ENCODE results near the gene EPX.

Gene EPX

DNA sequence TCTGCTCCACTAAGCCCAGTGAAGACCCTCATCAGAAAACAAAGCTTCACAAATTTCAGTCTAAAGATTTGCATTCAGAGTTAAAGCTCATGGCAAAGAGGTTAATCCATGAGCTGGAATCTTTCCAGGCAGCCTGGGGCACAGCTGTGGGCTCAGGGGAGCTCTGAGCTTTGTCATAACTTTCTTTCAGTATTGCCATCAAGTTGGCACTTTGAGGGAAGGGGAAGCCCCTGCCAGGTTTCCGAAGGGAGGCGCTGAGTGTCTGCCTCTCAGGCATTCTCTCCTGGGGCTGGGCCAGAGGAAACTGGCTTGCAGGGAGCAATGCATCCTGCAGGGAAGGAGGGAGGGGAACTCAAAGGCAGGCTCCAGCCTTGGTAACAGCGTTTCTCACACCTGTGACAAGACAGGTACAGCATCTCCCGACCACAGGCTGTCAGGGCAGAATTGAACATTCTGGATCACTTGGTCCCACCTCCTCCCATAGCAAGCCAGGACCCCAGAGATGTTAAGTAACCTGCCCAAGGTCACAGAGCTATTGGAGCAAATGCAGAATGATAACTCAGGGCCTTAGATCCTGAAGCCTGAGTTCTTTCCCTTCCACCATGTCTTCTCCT lies 49.8 kb downstream of the EPX start:
- no peak overlapping the region for H3K4me3 ChIP-seq (ENCODE audit: low read depth, low read length)
- TF ChIP-seq, protein P1, sequence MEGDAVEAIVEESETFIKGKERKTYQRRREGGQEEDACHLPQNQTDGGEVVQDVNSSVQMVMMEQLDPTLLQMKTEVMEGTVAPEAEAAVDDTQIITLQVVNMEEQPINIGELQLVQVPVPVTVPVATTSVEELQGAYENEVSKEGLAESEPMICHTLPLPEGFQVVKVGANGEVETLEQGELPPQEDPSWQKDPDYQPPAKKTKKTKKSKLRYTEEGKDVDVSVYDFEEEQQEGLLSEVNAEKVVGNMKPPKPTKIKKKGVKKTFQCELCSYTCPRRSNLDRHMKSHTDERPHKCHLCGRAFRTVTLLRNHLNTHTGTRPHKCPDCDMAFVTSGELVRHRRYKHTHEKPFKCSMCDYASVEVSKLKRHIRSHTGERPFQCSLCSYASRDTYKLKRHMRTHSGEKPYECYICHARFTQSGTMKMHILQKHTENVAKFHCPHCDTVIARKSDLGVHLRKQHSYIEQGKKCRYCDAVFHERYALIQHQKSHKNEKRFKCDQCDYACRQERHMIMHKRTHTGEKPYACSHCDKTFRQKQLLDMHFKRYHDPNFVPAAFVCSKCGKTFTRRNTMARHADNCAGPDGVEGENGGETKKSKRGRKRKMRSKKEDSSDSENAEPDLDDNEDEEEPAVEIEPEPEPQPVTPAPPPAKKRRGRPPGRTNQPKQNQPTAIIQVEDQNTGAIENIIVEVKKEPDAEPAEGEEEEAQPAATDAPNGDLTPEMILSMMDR (IDR thresholded peaks at IDR 0.05; ENCODE audit: insufficient read depth, low read length, missing control alignments), result no peak
- ChIA-PET POLR2A (no interaction called here), CTCF (interaction anchor here (1.1 kb wide), 1 partner anchor 8 kb away, joined by 3 read pairs; no protein-coding TSS in a partner anchor)
- no peak for DNase-seq (ENCODE audit: low read depth, low spot score)

- no peak for DNase-seq (ENCODE audit: low read depth, low spot score)
- H3K4me3 ChIP-seq (ENCODE audit: low read depth, low read length), result no peak overlapping the region
- TF ChIP-seq, protein P1 (IDR thresholded peaks at IDR 0.05; ENCODE audit: insufficient read depth, low read length, missing control alignments), result no peak
- ChIA-PET POLR2A (interaction anchor here (0.6 kb wide), 1 partner anchor 350 kb away, joined by 3 read pairs; no protein-coding TSS in a partner anchor), CTCF (no interaction called here)
Measured at GRCh38 chr17:58244963-58245362, 52.4 kb downstream of the EPX start.

- no peak overlapping the region for H3K4me3 ChIP-seq (ENCODE audit: low read depth, low read length)
- TF ChIP-seq, protein P1 (IDR thresholded peaks at IDR 0.05; ENCODE audit: insufficient read depth, low read length, missing control alignments), result no peak
- CTCF ChIA-PET, result interaction anchor here (6.4 kb wide), 1 partner anchor 9 kb away, joined by 72 read pairs; the partner anchor contains the start of gene LPO
- DNase-seq (ENCODE audit: low read depth, low spot score), result no peak
- POLR2A ChIA-PET, result interaction anchor here (0.6 kb wide), 1 partner anchor 350 kb away, joined by 3 read pairs; no protein-coding TSS in a partner anchor
Measured at GRCh38 chr17:58245428-58246103, 53.0 kb downstream of the EPX start.

DNA sequence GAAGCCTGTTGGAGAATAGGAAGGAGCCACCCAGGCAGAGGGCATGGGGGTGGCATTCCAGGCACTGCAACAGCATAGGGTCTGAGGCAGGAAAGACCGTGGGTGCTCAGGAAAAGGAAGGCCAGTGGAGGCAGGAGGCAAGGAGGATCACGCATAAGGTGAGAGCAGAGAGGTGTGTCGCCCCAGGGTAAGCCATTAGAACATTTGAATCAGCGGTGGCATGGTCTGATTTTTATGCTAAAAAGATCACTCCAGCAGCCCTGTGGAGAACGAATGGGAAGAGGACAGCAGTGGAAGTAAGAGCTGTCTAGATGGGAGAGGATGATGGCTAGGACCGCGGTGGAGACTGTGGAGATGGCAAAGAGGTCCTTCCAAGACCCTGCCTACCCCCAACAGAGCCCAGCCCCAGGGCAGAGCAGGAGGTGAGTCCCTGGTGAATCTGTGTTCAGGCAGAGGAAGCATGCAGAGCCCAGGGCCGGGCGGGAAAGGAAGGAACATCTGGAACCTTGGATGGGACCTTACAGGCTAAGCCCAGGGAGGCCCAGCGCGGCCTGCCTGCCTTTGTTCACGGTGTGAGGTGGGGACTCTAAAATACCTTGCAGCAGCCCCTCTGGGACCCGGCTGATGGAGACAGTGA lies 53.7 kb downstream of the EPX start:
- H3K4me3 ChIP-seq (ENCODE audit: low read depth, low read length), result no peak overlapping the region
- DNase-seq (ENCODE audit: low read depth, low spot score), result no peak
- TF ChIP-seq, protein P1 (IDR thresholded peaks at IDR 0.05; ENCODE audit: insufficient read depth, low read length, missing control alignments), result no peak
- ChIA-PET CTCF (interaction anchor here (6.4 kb wide), 1 partner anchor 9 kb away, joined by 72 read pairs; the partner anchor contains the start of gene LPO), POLR2A (no interaction called here)

- TF ChIP-seq, protein P1 (IDR thresholded peaks at IDR 0.05; ENCODE audit: insufficient read depth, low read length, missing control alignments), result no peak
- ChIA-PET POLR2A (no interaction called here), CTCF (interaction anchor here (6.4 kb wide), 1 partner anchor 10 kb away, joined by 72 read pairs; the partner anchor contains the start of gene LPO)
- no peak for DNase-seq (ENCODE audit: low read depth, low spot score)
- H3K4me3 ChIP-seq (ENCODE audit: low read depth, low read length), result no peak overlapping the region
Measured at GRCh38 chr17:58246781-58247180, 54.3 kb downstream of the EPX start.
